ENCODE measurements around the gene MAPKAPK3.

The MAPKAPK3 gene

DNA sequence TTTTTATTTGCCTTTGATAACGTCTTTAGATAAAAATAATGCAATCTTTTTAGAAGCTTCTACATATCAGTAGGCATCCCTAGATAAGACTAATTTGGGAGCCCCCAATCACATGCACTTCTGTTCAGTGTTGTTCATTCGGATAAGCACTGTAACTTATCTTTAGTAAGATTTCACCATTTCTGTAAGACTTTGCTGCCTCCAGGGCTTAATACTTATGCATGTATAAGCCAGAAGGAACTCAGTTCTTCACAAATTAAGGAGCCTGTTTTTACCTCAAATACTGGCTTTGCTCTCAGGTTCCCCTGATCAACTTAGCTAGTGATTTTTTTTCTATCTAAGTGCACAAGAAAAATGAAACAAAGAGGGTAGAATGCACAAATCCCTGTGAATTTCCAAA, 78.1 kb downstream of the MAPKAPK3 start:
- H3K4me1 ChIP-seq (ENCODE audit: control insufficient read depth, low read length), result no peaks in the 10 kb centered on the region
- H3K27ac ChIP-seq (ENCODE audit: low read depth, low read length), result no peak overlapping the region
- H3K4me2 ChIP-seq (ENCODE audit: low read length), result no peak overlapping the region
- TF ChIP-seq EZH2phosphoT487 (IDR thresholded peaks at IDR 0.05; ENCODE audit: borderline replicate concordance, low read length), result no peak
- no peak overlapping the region for H3K4me3 ChIP-seq (ENCODE audit: low read length)
- no peaks in the 10 kb centered on the region for H4K20me1 ChIP-seq (ENCODE audit: control insufficient read depth, insufficient read depth, low read depth, low read length)
- no peaks in the 10 kb centered on the region for H3K79me2 ChIP-seq (ENCODE audit: control insufficient read depth, low read length)
- H3K36me3 ChIP-seq (ENCODE audit: control insufficient read depth, low read length), result no peaks in the 10 kb centered on the region
- H3K9me3 ChIP-seq (ENCODE audit: control insufficient read depth, insufficient read depth, low read length), result peaks cover 4% of the 10 kb centered on the region; the same call in 1 of the 2 replicates
- H3K9me2 ChIP-seq (replicated peaks; ENCODE audit: control insufficient read depth, low read length), result no peaks in the 10 kb centered on the region
- 0 out of 2 replicates have a peak, but pooled peaks cover 4% of the 10 kb centered on the region for H3K27me3 ChIP-seq (ENCODE audit: control insufficient read depth, low read length)
- no peaks in the 10 kb centered on the region for H3F3A ChIP-seq (ENCODE audit: control insufficient read depth, insufficient read depth)

DNA sequence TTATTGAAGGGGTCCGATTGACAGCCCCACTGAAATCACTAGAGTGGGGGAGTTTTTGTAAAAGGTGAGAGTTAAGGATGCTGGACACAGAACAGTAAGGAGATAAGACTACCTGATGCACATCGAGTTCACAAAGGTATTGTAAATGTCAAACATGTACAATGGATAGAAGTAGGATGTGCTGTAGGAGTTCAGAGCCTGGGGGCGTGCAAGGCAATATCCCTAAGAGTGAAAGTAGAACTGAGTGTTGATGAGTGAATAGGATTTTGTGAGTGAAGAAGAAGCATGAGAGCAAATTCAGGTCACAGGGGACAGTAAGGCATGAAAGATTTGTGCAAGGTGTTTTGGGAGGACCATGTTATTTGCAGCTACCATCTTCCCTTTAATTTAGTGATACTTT, 79.3 kb downstream of the MAPKAPK3 start:
- Histone ChIP-seq H3K4me1 (ENCODE audit: control insufficient read depth, low read length) (no peaks in the 10 kb centered on the region), H3K9me3 (ENCODE audit: control insufficient read depth, insufficient read depth, low read length) (peaks cover 4% of the 10 kb centered on the region; the same call in 1 of the 2 replicates), H4K20me1 (ENCODE audit: control insufficient read depth, insufficient read depth, low read depth, low read length) (no peaks in the 10 kb centered on the region), H3K36me3 (ENCODE audit: control insufficient read depth, low read length) (no peaks in the 10 kb centered on the region), H3K4me2 (ENCODE audit: low read length) (no peak overlapping the region), H3K27ac (ENCODE audit: low read depth, low read length) (no peak overlapping the region), H3K9me2 (replicated peaks; ENCODE audit: control insufficient read depth, low read length) (no peaks in the 10 kb centered on the region), H3K4me3 (ENCODE audit: low read length) (no peak overlapping the region), H3K27me3 (ENCODE audit: control insufficient read depth, low read length) (0 out of 2 replicates have a peak, but pooled peaks cover 4% of the 10 kb centered on the region), H3F3A (ENCODE audit: control insufficient read depth, insufficient read depth) (no peaks in the 10 kb centered on the region), H3K79me2 (ENCODE audit: control insufficient read depth, low read length) (no peaks in the 10 kb centered on the region)
- no peak for TF ChIP-seq EZH2phosphoT487 (IDR thresholded peaks at IDR 0.05; ENCODE audit: borderline replicate concordance, low read length)
- TF ChIP-seq, protein P1, sequence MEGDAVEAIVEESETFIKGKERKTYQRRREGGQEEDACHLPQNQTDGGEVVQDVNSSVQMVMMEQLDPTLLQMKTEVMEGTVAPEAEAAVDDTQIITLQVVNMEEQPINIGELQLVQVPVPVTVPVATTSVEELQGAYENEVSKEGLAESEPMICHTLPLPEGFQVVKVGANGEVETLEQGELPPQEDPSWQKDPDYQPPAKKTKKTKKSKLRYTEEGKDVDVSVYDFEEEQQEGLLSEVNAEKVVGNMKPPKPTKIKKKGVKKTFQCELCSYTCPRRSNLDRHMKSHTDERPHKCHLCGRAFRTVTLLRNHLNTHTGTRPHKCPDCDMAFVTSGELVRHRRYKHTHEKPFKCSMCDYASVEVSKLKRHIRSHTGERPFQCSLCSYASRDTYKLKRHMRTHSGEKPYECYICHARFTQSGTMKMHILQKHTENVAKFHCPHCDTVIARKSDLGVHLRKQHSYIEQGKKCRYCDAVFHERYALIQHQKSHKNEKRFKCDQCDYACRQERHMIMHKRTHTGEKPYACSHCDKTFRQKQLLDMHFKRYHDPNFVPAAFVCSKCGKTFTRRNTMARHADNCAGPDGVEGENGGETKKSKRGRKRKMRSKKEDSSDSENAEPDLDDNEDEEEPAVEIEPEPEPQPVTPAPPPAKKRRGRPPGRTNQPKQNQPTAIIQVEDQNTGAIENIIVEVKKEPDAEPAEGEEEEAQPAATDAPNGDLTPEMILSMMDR (IDR thresholded peaks at IDR 0.05; ENCODE audit: low read depth, low read length, poor library complexity, severe bottlenecking), result no peak

DNA sequence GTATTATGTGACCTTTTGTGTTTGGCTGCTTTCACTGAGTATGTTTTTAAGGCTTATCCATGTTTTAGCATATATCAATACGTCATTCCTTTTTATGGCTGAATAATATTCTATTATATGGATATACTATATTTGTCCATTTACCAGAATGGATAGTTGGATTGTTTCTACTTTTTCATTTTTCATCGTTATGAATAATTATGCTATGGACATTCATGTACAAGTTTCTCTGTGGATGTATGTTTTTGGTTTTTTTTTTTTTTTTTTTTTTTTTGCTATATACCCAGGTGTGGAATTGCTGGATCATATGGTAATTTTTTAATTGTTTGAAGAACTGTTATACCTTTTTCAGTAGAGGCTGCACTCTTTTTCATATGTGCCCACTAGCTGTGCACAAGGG, 81.3 kb downstream of the MAPKAPK3 start:
- H3K9me2 ChIP-seq (replicated peaks; ENCODE audit: control insufficient read depth, low read length), result no peaks in the 10 kb centered on the region
- H3F3A ChIP-seq (ENCODE audit: control insufficient read depth, insufficient read depth), result no peaks in the 10 kb centered on the region
- no peaks in the 10 kb centered on the region for H3K27me3 ChIP-seq (ENCODE audit: control insufficient read depth, low read length)
- H3K4me2 ChIP-seq (ENCODE audit: low read length), result no peak overlapping the region
- H3K36me3 ChIP-seq (ENCODE audit: control insufficient read depth, low read length), result no peaks in the 10 kb centered on the region
- no peaks in the 10 kb centered on the region for H3K79me2 ChIP-seq (ENCODE audit: control insufficient read depth, low read length)
- peaks cover 4% of the 10 kb centered on the region; the same call in 1 of the 2 replicates for H3K9me3 ChIP-seq (ENCODE audit: control insufficient read depth, insufficient read depth, low read length)
- H3K27ac ChIP-seq (ENCODE audit: low read depth, low read length), result no peak overlapping the region
- no peaks in the 10 kb centered on the region for H3K4me1 ChIP-seq (ENCODE audit: control insufficient read depth, low read length)
- H3K4me3 ChIP-seq (ENCODE audit: low read length), result no peak overlapping the region
- TF ChIP-seq EZH2phosphoT487 (IDR thresholded peaks at IDR 0.05; ENCODE audit: borderline replicate concordance, low read length), result no peak
- TF ChIP-seq, protein P1 (IDR thresholded peaks at IDR 0.05; ENCODE audit: low read depth, low read length, poor library complexity, severe bottlenecking), result no peak
- H4K20me1 ChIP-seq (ENCODE audit: control insufficient read depth, insufficient read depth, low read depth, low read length), result no peaks in the 10 kb centered on the region

Measured in DOHH2 (cell line).